ENCODE data around the gene APH1B.

DNA sequence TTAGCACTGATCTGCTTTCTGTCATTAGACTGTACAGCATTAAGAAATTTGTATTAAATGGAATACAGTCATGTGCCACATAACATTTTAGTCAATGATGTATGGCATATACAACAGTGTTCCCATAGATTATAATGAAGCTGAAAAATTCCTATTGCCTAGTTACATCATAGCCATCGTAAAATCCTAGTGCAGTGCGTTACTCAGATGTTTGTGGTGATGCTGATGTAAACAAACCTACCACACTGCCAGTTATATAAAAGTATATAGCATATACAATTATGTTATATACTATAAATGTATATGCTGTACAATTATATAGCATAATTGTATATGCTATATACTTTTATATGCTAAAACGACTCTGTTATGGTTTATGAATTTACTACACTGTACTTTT lies 41.7 kb downstream of the APH1B start:
- TF ChIP-seq CTCF (IDR thresholded peaks at IDR 0.05) (no peak), POLR2AphosphoS5 (IDR thresholded peaks at IDR 0.05) (no peak)

All from sigmoid colon (tissue), 4 donors.